CD4-positive, alpha-beta T cell treated with Interferon alpha-2 for 1 hour (primary cell): ENCODE data around the gene ABCC5.
"Not testable (repeated sequence)": the region's sequence is repeated elsewhere in the genome, so short reads cannot be mapped to it uniquely, and the experiment has no call there.

ENCODE experiments used
- DNase-seq, 2 donors: peaks; one replicate each; pipeline ENCODE4 v3.0.0-alpha.2; 2020 to 2022

The ABCC5 gene

GRCh38 chr3:183884097-183884426, 133.6 kb downstream of the ABCC5 start:
- DNase-seq = peak in 1 of 2 donors; percentile 13

GRCh38 chr3:183883291-183884096, 134.2 kb downstream of the ABCC5 start:
- no peak for DNase-seq

- DNase-seq = no peak
Measured at GRCh38 chr3:183880121-183880520, 137.6 kb downstream of the ABCC5 start.

GRCh38 chr3:183879243-183879642, 138.4 kb downstream of the ABCC5 start:
- no peak for DNase-seq

- peak; percentile 16 to 18 for DNase-seq
Measured at GRCh38 chr3:183878071-183878470, 139.6 kb downstream of the ABCC5 start.

- DNase-seq = not testable (repeated sequence)
Measured at GRCh38 chr3:183877227-183877626, 140.5 kb downstream of the ABCC5 start.

GRCh38 chr3:183875411-183875810, 142.3 kb downstream of the ABCC5 start:
- DNase-seq = no peak

GRCh38 chr3:183873914-183874313, 143.8 kb downstream of the ABCC5 start:
- DNase-seq = no peak

GRCh38 chr3:183871541-183871940, 146.1 kb downstream of the ABCC5 start:
- no peak for DNase-seq

- DNase-seq = no peak
Measured at GRCh38 chr3:183870563-183870962, 147.1 kb downstream of the ABCC5 start.
